MCF 10A (cell line): ENCODE measurements around the gene ZFAND3. TPM values are rescaled to one million over a fixed set of nuclear protein-coding genes. Genes with fewer than 3 reads are reported as not detected.

Experiments
- BruUV-seq: library from RNA; stranded (reverse); fragments of 400-500 nt; replicated peaks from 2 replicates; lab custom pipeline; 2021; lab: Mats Ljungman, UMichigan
- CTCF ChIA-PET: fragments of 300-600 bp; sonication (Branson Sonifier 250); formaldehyde crosslinking; extraction: SDS; loops from one replicate; lab custom pipeline; 2021; ENCODE audit warnings: antibody characterized with exemption, inconsistent platforms; lab: Yijun Ruan, JAX
- POLR2A ChIA-PET: fragments of 300-600, 350-650 bp; sonication (Branson Sonifier 250); formaldehyde crosslinking; extraction: SDS; loops from one replicate; lab custom pipeline; 2020; ENCODE audit warnings: antibody characterized with exemption, inconsistent platforms; lab: Yijun Ruan, JAX
- DNase-seq: peaks from one replicate; pipeline ENCODE4 v3.0.0-alpha.2; 2018; ENCODE audit not compliant: unreplicated experiment
- H3K27ac Mint-ChIP-seq: one replicate; pipeline ENCODE4 v1.8.0; 2022; ENCODE audit warnings: mild to moderate bottlenecking, low read depth, mixed read lengths; ENCODE audit not compliant: unreplicated experiment
- H3K27me3 Mint-ChIP-seq: one replicate; pipeline ENCODE4 v1.8.0; 2022; ENCODE audit warnings: mixed read lengths; ENCODE audit not compliant: insufficient read depth, unreplicated experiment
- H3K36me3 Mint-ChIP-seq: one replicate; pipeline ENCODE4 v1.8.0; 2022; ENCODE audit warnings: mild to moderate bottlenecking, moderate library complexity, mixed read lengths; ENCODE audit not compliant: insufficient read depth, unreplicated experiment
- H3K4me1 Mint-ChIP-seq: one replicate; pipeline ENCODE4 v1.8.0; 2022; ENCODE audit warnings: mixed read lengths; ENCODE audit not compliant: insufficient read depth, unreplicated experiment
- H3K4me3 Mint-ChIP-seq: one replicate; pipeline ENCODE4 v1.8.0; 2022; ENCODE audit warnings: mild to moderate bottlenecking, moderate library complexity, mixed read lengths; ENCODE audit not compliant: unreplicated experiment
- H3K9me3 Mint-ChIP-seq: one replicate; pipeline ENCODE4 v1.8.0; 2022; ENCODE audit warnings: mixed read lengths; ENCODE audit not compliant: unreplicated experiment
- CTCF ChIP-seq: fragments of 200-600 bp; IDR thresholded peaks from one replicate; pipeline ENCODE4 v1.8.0; 2022; ENCODE audit warnings: antibody characterized with exemption, mild to moderate bottlenecking; ENCODE audit not compliant: unreplicated experiment
- intact Hi-C: fragments of 100-400 bp; cut with micrococcal nuclease; formaldehyde crosslinking; loops from 2 replicates; pipeline ENCODE4 v1.14.1; 2022
- total RNA-seq: library from RNA; stranded (reverse); gene quantifications from 2 replicates; pipeline ENCODE4 v1.2.3, GENCODE V29; 2022

ZFAND3 gene
- total RNA-seq, 1 experiment from 2014 or later = 100 TPM

GRCh38 chr6:37977715-37978114, 158.2 kb downstream of the ZFAND3 start:
- Mint-ChIP-seq H3K27me3 (no peaks in the 10 kb centered on the region), H3K9me3 (no peaks in the 10 kb centered on the region), H3K4me3 (no peak overlapping the region), H3K4me1 (peaks cover 12% of the 10 kb centered on the region), H3K36me3 (peaks cover 22% of the 10 kb centered on the region), H3K27ac (no peak overlapping the region)
- intact Hi-C loops = no loop called here
- no TSS peak for BruUV-seq
- TF ChIP-seq CTCF = no peak
- DNase-seq = no peak
- CTCF ChIA-PET = interaction anchor here (0.6 kb wide), 2 partner anchors 171 to 1546 kb away, joined by 3 read pairs; no protein-coding TSS in a partner anchor
- POLR2A ChIA-PET = interaction anchor here (0.6 kb wide), 2 partner anchors 28 to 117 kb away, joined by 3 to 4 read pairs; no protein-coding TSS in a partner anchor

GRCh38 chr6:37979392-37980221, 160.1 kb downstream of the ZFAND3 start:
- no peak overlapping the region for H3K27ac Mint-ChIP-seq
- intact Hi-C loops = no loop called here

GRCh38 chr6:37980222-37980595, 160.7 kb downstream of the ZFAND3 start:
- ChIA-PET CTCF (interaction anchor here (0.7 to 1.0 kb wide), 2 partner anchors 41 to 121 kb away, joined by 3 to 4 read pairs; no protein-coding TSS in a partner anchor), POLR2A (interaction anchor here (0.6 to 1.4 kb wide), 4 partner anchors 8 to 164 kb away, joined by 3 to 5 read pairs (median 4); no protein-coding TSS in a partner anchor)
- Mint-ChIP-seq H3K9me3 (no peaks in the 10 kb centered on the region), H3K4me3 (no peak overlapping the region), H3K4me1 (peaks cover 16% of the 10 kb centered on the region), H3K27ac (no peak overlapping the region), H3K27me3 (no peaks in the 10 kb centered on the region), H3K36me3 (peaks cover 2% of the 10 kb centered on the region)
- no peak for TF ChIP-seq CTCF
- BruUV-seq = no TSS peak
- no peak for DNase-seq
- intact Hi-C loops = no loop called here

More at GRCh38 chr6:37979392-37980221, 160.1 kb downstream of the ZFAND3 start:
- ChIA-PET CTCF (interaction anchor here (0.6 to 1.0 kb wide), 3 partner anchors 40 to 543 kb away, joined by 3 to 4 read pairs (median 3); no protein-coding TSS in a partner anchor), POLR2A (interaction anchor here (0.5 to 1.4 kb wide), 7 partner anchors 9 to 680 kb away, joined by 3 to 5 read pairs (median 4); partner anchors contain the start of gene ZFAND3)
- peaks cover 16% of the 10 kb centered on the region for H3K4me1 Mint-ChIP-seq
- H3K9me3 Mint-ChIP-seq = no peaks in the 10 kb centered on the region
- no peaks in the 10 kb centered on the region for H3K27me3 Mint-ChIP-seq
- TF ChIP-seq CTCF = no peak
- DNase-seq = no peak
- peaks cover 6% of the 10 kb centered on the region for H3K36me3 Mint-ChIP-seq
- H3K4me3 Mint-ChIP-seq = no peak overlapping the region
- BruUV-seq = no TSS peak

DNA sequence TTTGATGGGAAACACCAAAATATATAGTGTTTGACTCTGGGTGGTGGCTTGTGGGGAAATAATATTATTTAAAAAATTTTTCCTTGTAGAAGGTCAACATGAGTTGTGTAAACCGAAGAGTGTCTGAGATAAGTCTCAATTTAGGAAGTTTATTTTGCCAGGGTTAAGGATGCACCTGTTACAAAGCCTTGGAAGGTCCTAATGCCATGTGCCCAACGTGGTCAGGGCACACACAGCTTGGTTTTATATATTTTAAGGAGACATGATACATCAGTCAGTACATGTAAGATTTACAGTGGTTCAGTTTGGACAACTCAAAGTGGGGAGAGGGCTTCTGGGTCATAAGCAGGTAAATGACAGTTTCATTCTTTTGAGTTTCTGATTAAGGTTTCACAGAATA, 162.1 kb downstream of the ZFAND3 start:
- no peaks in the 10 kb centered on the region for H3K9me3 Mint-ChIP-seq
- no TSS peak for BruUV-seq
- DNase-seq = no peak
- no peak overlapping the region for H3K27ac Mint-ChIP-seq
- intact Hi-C loops = no loop called here
- H3K4me1 Mint-ChIP-seq = peaks cover 16% of the 10 kb centered on the region
- H3K4me3 Mint-ChIP-seq = no peak overlapping the region
- no peaks in the 10 kb centered on the region for H3K27me3 Mint-ChIP-seq
- TF ChIP-seq CTCF = no peak
- no peaks in the 10 kb centered on the region for H3K36me3 Mint-ChIP-seq
- ChIA-PET CTCF (interaction anchor here (0.6 to 0.7 kb wide), 2 partner anchors 55 to 75 kb away, joined by 3 read pairs; no protein-coding TSS in a partner anchor), POLR2A (no interaction called here)
